Fibroblast of the aortic adventitia (primary cell): ENCODE data around the gene MCC. TPM values are rescaled to one million over a fixed set of nuclear protein-coding genes. Genes with fewer than 3 reads are reported as not detected.

Experiments used
- DNase-seq: peaks from one replicate; pipeline ENCODE4 v3.0.0-alpha.2; 2010; ENCODE audit warnings: low read depth
- H3K4me3 ChIP-seq: 2 replicates; pipeline ENCODE4 v1.5.1; 2011; ENCODE audit warnings: low read depth, mild to moderate bottlenecking, control low read depth, low read length, moderate library complexity
- CTCF ChIP-seq: IDR thresholded peaks from 2 replicates; pipeline ENCODE4 v1.5.1; 2011; ENCODE audit warnings: mild to moderate bottlenecking, low read length, control low read depth, inconsistent platforms; ENCODE audit not compliant: insufficient read depth
- total RNA-seq: library from RNA; depleted of rRNA; stranded (reverse); fragments of >200 nt; gene quantifications from 2 replicates; pipeline ENCODE4 v1.2.3, GENCODE V29; 2012; ENCODE audit warnings: low replicate concordance

The MCC gene
- total RNA-seq, 1 donor = 62.4 TPM

GRCh38 chr5:113100981-113101380, 387.3 kb downstream of the MCC start:
- TF ChIP-seq CTCF = no peak
- DNase-seq = no peak
- no peak overlapping the region for H3K4me3 ChIP-seq

DNA sequence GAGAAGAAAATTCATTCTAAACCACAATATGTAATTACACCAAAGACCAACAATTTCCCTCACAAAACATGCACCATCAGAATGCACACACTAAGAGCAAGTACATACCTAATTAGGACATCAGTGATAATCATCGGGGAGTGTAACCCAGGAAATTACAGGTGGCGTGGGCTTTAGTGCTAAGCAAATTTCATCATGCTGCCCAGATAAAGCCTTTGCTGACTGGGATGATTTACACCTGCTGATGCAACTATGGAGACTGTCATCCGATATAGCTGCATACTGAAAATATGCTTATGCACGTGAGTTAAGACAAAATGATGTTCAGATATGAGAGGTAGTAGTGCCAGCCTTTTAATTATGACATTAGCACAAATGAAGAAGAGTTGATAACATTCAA, 388.4 kb downstream of the MCC start:
- DNase-seq = no peak
- H3K4me3 ChIP-seq = no peak overlapping the region
- TF ChIP-seq CTCF = no peak

DNA sequence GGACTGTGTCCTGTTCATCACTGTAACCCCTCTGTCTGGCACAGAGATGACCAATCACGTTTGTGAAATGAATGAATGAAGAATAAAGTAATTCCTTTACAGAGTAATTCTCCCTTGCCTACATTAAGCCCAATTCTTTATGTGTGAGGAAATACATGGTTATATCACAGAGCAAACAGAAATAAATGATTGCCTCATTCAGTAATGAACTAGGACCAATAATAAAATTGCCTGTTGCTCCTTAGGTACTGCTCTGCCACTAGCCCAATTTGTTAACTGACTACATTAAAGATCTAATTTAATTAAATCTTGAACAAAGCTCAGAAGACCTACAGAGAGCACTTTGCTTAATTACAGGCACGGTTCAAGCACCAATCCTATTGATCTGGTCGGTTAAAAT, 389.9 kb downstream of the MCC start:
- TF ChIP-seq CTCF = no peak
- H3K4me3 ChIP-seq = no peak overlapping the region
- no peak for DNase-seq

GRCh38 chr5:113095831-113096230, 392.4 kb downstream of the MCC start:
- no peak for DNase-seq
- TF ChIP-seq CTCF = no peak
- H3K4me3 ChIP-seq = no peak overlapping the region

DNA sequence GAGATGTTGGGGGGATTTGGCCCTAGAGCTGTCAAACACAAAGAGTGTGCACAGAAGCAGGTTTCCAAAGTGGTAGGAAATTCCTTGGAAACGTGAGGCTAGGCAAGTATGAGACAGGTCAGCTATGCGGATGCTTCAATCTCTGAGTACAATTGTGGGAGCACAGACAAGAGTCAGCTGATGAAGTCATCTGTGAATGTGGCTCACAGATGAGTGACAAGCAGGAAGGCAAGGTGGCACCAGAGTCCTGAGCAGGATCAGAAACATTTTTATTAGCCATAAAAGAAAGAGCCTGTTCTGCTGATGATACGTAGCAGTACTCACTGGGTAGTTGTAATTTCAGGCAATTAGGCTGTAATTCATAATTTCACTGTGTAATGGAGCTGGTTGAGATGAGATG, 394.7 kb downstream of the MCC start:
- no peak for DNase-seq
- no peak overlapping the region for H3K4me3 ChIP-seq
- TF ChIP-seq CTCF = no peak

- H3K4me3 ChIP-seq = no peak overlapping the region
- no peak for TF ChIP-seq CTCF
Observed at GRCh38 chr5:113092683-113093082, 395.6 kb downstream of the MCC start.

GRCh38 chr5:113091622-113092021, 396.6 kb downstream of the MCC start:
- H3K4me3 ChIP-seq = no peak overlapping the region
- no peak for DNase-seq
- TF ChIP-seq CTCF = no peak

More at GRCh38 chr5:113092683-113093082, 395.6 kb downstream of the MCC start:
- DNase-seq = no peak
